HEK293 (cell line): Measurements from ENCODE around the gene GRID2.

Experiments used
- RBAK ChIP-seq: fragments of 450-650 bp; formaldehyde crosslinking; IDR thresholded peaks from 2 replicates; pipeline ENCODE4 v1.5.1; 2016; ENCODE audit warnings: missing biosample characterization, missing genetic modification characterization
- ZBTB21 ChIP-seq: fragments of 450-650 bp; formaldehyde crosslinking; IDR thresholded peaks from 2 replicates; pipeline ENCODE4 v1.5.1; 2017; ENCODE audit warnings: missing biosample characterization, missing genetic modification characterization
- ZNF341 ChIP-seq: fragments of 450-650 bp; formaldehyde crosslinking; IDR thresholded peaks from 2 replicates; pipeline ENCODE4; 2016; ENCODE audit warnings: low read depth, missing biosample characterization, missing genetic modification characterization
- ZNF544 ChIP-seq: fragments of 450-650 bp; formaldehyde crosslinking; IDR thresholded peaks from 2 replicates; pipeline ENCODE4 v1.5.0; 2017; ENCODE audit warnings: missing biosample characterization, missing genetic modification characterization
- TF ChIP-seq, protein P1 (sequence below): fragments of 450-650 bp; formaldehyde crosslinking; IDR thresholded peaks from 2 replicates; pipeline ENCODE4 v1.5.1; 2016; ENCODE audit warnings: missing biosample characterization, missing genetic modification characterization
- TF ChIP-seq, protein P2 (sequence below): sonication (generic); formaldehyde crosslinking; IDR thresholded peaks from 2 replicates; pipeline ENCODE4 v1.8.1; 2022; ENCODE audit warnings: mild to moderate bottlenecking, moderate library complexity, missing genetic modification reagents

DNA sequence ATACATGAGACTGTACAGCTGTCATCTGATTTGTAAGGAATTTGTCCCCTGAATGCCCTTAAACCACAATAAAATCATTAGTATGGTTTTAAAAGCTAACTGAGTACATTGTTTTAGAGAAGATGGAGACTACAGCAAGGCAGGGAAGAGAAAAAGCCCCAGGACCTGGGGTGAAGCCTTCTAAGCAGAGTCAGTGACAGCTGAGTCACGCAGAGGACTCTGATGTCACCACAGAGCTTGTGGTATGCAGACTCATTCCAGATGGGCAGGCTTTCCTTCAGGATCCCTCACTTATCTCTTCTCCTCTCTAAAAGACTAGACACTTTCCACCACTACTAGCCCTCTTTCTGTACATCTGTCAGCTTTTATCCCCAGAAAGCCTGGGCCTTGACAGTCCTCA is 1427.7 kb downstream of the GRID2 start:
- TF ChIP-seq ZNF544, result no peak
- TF ChIP-seq RBAK, result no peak
- no peak for TF ChIP-seq ZNF341 (tag by site-specific recombination)
- TF ChIP-seq, protein P1, sequence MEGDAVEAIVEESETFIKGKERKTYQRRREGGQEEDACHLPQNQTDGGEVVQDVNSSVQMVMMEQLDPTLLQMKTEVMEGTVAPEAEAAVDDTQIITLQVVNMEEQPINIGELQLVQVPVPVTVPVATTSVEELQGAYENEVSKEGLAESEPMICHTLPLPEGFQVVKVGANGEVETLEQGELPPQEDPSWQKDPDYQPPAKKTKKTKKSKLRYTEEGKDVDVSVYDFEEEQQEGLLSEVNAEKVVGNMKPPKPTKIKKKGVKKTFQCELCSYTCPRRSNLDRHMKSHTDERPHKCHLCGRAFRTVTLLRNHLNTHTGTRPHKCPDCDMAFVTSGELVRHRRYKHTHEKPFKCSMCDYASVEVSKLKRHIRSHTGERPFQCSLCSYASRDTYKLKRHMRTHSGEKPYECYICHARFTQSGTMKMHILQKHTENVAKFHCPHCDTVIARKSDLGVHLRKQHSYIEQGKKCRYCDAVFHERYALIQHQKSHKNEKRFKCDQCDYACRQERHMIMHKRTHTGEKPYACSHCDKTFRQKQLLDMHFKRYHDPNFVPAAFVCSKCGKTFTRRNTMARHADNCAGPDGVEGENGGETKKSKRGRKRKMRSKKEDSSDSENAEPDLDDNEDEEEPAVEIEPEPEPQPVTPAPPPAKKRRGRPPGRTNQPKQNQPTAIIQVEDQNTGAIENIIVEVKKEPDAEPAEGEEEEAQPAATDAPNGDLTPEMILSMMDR (tag by site-specific recombination), result no peak
- no peak for TF ChIP-seq ZBTB21 (tag by site-specific recombination)
- TF ChIP-seq, protein P2, sequence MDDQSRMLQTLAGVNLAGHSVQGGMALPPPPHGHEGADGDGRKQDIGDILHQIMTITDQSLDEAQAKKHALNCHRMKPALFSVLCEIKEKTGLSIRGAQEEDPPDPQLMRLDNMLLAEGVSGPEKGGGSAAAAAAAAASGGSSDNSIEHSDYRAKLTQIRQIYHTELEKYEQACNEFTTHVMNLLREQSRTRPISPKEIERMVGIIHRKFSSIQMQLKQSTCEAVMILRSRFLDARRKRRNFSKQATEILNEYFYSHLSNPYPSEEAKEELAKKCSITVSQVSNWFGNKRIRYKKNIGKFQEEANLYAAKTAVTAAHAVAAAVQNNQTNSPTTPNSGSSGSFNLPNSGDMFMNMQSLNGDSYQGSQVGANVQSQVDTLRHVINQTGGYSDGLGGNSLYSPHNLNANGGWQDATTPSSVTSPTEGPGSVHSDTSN (CRISPR knock-in tag), result no peak
